HG03460 (cell line): ENCODE results near the gene CHMP2A.
A peak's percentile ranks its signal among the peaks of the same experiment; 100 is the strongest.
"Not testable (repeated sequence)": the region's sequence is repeated elsewhere in the genome, so short reads cannot be mapped to it uniquely, and the experiment has no call there.

Experiments used
- ATAC-seq: cut with Tn5 transposase; IDR thresholded peaks from one replicate; pipeline ENCODE4 v1.9.1; 2021; ENCODE audit not compliant: unreplicated experiment

The CHMP2A gene

DNA sequence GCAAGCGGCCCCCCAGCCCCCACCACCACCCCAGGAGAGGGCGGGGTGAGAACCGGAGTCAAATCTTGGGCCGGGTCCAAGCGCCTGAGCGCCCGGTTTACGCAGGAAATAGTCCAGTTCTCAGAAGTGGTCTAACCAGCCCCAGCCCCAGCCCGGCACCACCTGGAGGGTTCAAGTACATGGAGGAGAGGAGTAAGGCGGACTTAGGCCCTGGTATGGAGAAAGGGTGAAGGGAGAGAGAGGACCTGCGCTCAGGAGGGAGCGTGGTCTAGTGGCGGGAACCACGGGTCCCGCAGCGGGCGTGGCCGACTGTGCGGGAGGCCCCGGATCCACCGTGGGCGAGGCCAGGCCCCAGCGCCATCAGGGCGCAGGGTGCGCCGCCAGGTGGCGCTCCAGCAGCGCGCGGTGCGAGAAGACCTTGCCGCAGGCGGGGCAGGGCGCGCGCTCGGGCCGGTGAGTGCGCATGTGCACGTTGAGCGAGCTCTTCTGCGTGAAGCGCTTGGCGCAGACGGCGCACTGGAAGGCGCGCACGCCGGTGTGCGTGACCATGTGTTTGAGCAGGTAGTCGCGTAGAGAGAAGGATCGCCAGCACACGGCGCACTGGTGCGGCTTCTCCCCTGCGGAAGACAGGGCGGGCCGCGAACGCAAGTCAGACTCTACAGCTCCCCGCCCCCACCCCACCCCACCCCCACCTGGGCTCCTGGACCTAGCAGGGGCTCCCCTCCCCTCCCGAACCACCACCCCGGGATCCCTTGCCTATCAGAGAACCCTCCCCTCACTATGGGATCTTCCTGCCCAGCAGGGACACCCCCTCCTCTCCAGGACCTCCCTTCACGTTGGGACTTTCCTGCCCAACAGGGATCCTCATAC, 41.0 kb downstream of the CHMP2A start:
- ATAC-seq, result peak; percentile 58

DNA sequence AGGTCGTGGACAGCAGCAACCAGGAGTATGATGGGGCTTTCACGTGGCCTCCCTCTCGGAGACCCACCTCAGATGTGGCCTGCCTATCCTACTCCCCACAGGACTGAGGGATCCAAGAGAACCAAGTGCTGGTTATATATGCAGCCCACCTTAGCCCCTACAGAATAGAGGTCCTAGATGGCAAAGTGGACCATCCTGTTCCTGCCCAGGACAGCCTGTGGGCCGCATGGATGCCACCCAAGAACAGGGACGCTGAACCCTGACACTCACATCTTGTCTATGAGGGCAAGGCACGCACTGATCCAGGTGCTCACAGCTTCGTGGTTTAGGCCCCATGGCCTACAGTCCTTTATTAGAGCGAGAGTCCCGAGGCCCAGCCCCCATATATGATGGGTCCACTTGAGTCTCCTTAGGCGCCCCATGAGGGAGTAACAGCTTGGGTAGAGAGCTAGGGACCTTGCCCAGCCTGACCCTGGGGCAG, 41.7 kb downstream of the CHMP2A start:
- no peak for ATAC-seq

DNA sequence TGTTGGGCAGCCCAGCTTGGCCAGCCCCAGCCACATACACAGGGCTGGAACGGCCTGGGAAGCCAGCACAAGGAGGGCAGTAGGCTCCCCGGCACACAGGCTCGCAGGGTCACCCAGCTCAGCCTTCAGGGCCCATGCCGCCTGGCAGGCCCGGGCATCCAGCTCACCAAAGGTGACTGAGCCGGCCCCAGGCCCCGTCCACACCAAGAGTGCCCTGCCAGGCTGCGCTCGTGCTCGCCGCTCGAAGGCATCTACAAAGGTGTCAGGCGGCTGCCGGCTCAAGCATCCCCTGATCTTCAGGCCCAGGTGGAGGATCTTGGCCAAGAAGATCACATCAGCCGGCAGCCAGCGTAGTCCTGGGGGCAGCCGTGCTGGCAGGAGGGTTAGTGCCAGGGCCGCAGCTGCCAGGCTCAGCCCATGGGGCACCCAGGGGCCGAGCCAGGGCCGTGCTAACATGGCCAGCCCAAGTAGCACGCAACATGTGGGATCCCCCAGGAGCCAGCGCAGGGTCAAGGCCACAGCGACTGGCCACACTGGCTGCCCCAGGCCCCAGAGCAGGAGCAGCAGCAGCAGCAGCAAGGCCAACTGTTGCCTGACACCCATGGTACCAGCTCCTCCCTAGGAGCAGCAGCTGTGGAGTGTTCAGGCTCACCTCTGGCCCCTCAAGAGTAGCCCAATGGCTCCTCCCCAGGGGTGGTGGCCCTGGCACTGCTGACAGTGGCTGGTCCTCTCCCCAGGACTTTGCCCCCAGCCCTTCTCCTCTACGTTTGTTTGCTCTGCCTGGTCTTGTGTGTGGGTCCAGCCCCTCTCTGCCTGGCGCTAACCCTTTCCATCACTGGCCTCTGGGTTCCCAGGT, 43.3 kb downstream of the CHMP2A start, which contains the start of gene SLC27A5:
TSS of gene SLC27A5 (minus strand) at position 640 of the 856 bp plus-strand sequence. CDS start at position 603, 37 bp downstream.
- no peak for ATAC-seq

- ATAC-seq, result no peak
These were observed 44.6 kb downstream of the CHMP2A start for GRCh38 chr19:58510084-58510862.

- ATAC-seq, result no peak
These were observed 45.2 kb downstream of the CHMP2A start for GRCh38 chr19:58509731-58510083.

GRCh38 chr19:58507602-58508223, 47.2 kb downstream of the CHMP2A start:
- not testable (repeated sequence) for ATAC-seq
